Measurements from ENCODE around the gene CTSE.

Gene CTSE

DNA sequence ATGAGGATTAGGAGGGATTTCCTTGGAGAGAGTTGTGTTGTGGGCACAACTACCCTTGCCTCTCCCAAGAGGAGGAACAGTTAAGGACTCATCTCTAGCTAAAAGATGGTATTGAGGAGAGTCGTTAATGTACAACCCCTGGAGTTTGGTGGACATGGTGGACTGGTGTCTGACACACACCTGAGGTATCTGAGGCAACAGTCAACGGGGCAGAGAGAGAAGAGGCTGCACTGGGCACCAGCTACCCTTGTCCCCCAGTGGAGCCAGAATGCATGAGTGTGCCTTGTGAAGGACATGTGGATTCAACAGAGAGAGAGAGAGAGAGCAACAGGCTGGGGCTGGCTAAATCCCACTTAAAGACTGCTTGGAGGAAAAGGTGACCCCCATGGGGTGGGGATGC lies 33.5 kb downstream of the CTSE start:
- no peak for DNase-seq

DNA sequence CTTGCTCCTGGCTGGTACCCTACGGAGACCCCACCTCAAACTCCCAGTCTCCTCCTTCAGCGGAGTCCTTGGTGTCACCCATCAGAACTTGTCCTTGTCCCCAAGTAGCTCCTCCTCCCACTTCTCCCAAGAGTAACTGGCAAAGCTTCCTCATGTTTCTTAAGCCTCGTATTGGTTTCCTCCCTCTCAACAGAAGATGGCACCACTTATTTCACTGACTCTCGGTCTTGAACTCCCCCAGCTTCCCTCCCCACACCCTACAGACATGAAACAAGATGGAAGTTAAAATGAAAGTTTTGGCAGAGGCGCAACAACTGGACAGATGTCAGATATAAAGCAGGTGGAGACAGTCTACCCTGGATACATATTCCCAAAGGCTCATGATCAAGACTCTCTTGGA lies 33.9 kb downstream of the CTSE start:
- DNase-seq: peak in 1 of 3 donors; percentile 23

DNA sequence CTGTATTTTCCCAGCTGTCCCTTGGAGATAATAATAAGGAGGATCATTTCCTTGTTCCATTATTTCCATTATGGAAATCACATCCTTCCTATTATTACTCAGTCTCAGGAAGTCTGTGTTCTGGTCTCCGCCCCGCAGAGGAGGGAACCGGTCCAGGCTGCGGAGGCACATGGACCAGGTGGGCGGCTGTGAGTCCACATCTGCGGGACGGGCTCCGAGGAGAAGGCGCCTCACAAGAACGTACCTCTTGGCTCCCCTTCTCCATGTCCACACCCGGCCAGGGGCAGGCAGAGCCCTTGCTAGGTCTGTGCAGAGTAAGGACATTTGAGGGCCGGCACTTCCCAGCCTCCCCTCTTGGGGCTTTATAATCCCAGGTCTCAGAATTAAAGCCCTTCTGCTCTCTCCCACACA lies 35.1 kb downstream of the CTSE start:
- peak in 1 of 3 donors; percentile 35 for DNase-seq

DNA sequence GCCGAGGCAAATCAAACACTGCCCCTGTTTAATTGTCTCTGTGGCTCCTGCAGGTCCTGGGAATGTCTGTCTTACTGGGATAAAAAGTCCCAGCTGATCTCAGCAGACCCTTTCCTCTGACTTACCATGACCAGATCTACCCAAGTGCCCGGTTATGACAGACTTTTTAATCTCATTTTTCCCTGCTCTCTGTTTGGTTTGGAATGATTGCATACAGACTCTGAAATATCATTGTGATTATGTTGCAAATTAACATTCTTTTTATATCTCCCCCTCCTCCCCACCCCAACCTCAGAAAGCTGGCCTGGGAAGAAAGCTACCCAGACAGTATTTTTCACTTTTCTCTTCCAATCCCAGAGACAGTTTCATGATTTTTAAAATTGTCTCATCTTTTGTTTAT lies 36.8 kb downstream of the CTSE start:
- DNase-seq: peak in 1 of 3 donors; percentile 17

DNA sequence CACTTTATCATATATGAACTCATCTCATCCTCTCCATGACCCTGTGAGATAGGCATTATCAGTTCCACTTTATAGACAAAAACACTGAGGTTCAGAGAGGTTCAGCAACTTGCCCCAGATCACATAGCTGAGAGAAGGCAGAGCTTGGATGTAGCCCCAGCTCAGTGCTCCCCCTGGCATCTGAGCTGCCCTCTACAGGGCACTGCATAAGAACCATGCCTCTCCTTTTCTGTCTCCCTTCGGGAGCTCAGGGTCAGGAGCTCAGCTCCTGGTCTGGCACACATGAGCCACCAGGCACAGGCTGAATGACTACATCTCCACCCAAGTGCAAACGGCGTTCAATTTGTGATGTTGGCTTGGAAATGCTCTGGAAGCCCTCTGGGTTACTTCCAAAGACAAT lies 37.4 kb downstream of the CTSE start:
- peak in 1 of 3 donors; percentile 34 for DNase-seq

DNA sequence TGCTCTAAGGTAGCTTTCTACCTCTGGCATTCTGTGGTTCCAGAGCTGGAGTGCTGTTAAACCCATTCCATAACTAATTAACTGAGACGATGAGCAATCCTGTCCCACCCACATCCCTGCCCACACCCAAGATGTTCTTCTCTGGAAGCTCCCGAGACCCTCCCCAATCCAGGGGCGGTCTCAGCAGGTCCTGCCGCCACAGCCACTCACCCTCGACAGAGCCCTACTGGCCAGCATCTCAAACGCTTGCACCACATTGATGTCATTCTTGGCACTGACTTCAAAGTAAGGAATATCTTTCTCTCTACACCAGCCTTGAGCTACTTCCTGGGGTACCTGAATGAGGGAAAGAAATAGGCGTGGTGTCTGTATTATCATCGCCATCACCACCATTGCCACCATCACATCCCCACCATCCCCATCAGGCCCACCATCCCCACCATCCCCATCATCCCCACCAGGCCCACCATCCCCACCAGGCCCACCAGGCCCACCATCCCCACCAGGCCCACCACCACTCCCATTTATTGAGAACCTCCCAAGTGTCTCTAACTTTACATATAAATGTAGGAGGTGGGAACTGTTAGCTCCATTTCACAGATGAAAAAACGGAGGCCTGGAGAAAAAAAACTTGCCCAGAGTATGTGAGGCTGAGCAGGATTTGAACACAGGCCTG lies 38.2 kb downstream of the CTSE start:
- DNase-seq: peak in 1 of 3 donors; percentile 27

DNA sequence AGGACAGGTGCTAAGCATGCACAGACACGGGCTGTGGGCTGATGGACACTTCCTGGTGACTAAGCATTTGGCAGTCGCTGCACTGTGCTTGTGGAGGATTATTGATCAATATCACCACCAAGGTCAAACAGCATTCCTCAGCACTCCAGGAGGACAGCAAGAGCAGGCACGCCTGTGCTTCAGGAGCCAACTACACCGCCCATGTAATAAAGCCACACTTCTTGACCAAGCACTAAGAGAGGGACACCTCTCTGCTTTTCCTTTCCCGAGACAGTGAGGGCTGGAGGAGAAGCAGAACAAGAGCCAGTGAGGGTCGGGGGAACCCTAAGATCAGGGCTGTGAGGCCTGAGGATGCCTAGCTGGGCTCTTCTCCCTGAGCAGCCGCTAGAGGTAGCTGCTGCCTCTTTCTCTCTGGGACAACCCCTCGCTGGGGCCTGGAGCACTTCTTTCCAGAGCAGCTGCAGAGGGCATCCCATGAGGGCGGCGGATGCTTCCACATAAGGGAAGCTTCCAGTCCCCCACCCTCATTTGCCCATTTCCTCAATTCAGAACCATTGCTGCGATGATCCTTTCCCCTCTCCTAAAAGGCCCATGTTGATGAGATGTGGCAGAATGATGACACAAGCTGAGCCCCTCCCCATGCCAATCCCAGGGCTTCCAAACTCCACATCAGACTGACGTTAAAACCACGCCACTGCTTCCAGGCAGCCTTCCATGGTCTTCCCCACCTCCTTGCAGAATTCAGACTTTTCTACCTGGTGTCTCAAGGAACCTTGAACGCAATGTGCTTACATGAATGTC lies 39.6 kb downstream of the CTSE start:
- DNase-seq: peak; percentile 72 to 79 (median 75)

DNA sequence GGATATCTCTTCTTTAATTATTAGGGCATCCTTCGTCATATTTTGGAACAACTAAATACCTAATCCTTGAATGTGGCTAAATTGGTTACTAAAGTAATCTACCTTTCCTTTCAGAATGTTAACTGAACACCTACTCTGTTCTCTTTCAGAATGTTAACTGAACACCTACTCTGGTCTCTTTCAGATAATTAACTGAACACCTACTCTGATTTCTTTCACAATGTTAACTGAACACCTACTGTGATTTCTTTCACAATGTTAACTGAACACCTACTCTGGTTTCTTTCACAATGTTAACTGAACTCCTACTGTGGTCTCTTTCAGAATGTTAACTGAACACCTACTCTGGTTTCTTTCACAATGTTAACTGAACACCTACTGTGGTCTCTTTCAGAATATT lies 42.4 kb downstream of the CTSE start:
- DNase-seq: peak in 1 of 3 donors; percentile 15

DNA sequence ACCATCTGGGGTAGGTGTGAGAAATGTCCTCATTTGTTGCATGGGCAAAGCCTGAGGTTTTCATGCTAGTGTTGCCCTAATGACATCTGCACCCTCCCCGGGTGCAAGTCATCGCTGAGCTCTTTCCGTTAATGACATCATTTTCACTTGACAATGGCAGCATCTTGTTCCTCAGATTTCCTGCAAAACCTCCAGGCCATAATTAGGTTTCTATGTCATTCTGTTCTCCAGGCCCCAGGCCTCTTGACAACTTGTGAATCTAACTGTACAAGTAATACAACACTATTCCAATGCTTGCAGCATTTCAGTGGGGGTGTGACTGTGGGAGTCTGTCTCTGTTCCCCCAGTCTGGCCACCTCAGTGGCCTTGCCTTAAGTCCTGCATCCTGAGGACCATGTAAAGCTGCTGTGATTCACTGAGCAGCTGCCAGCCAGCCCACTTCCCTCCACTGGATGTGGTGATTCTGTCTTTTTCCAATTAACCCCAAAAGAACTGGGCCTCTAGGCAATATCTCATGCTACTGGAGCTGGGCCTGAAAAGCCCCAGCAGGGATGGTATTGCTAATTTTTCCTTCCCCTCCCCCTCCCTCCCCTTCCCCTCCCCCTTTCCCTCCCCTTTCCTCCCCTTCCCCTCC lies 43.3 kb downstream of the CTSE start:
- DNase-seq: peak; percentile 56 to 65 (median 60)

DNA sequence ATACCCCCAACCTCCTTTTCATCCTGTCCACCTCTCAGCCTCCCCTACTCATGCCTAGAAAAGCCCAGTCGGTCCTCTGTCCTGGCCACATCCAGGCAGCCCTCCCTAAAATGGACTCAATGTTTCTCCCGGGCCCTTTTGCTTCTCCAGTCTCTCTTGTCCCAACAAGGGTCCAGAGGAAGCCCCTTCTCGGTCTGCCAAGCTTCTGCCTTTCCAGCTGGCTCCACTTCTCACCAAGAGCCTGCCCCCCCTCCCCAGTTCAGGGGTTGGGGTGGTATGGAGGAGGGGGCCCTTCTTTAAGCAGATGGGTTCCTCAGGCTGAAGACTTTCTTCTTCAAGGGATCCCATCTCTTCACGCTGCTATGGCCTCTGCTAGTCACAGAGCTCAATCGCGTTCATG lies 44.4 kb downstream of the CTSE start:
- peak in 1 of 3 donors; percentile 17 for DNase-seq

DNA sequence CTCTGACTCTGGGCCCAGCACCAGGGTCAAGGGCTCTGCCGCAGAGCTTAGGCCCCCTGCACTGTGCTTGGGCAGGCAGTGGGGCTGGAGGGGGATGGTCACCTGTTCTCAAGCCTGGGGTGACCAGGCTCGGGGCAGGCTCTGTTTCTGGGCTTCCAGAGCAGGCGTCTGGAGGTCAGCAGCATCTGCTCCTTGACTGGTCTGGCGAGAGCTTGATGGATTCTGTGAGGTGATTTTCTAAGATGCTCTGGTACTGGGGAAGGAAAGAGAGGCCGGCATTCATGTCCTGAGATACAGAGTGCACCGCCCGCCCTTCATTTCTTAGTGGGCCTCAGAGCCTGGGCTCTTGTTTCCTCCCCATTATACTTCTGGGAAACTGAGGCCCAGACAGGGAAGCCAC lies 45.0 kb downstream of the CTSE start:
- peak in 2 of 3 donors; percentile 20 to 21 for DNase-seq

DNA sequence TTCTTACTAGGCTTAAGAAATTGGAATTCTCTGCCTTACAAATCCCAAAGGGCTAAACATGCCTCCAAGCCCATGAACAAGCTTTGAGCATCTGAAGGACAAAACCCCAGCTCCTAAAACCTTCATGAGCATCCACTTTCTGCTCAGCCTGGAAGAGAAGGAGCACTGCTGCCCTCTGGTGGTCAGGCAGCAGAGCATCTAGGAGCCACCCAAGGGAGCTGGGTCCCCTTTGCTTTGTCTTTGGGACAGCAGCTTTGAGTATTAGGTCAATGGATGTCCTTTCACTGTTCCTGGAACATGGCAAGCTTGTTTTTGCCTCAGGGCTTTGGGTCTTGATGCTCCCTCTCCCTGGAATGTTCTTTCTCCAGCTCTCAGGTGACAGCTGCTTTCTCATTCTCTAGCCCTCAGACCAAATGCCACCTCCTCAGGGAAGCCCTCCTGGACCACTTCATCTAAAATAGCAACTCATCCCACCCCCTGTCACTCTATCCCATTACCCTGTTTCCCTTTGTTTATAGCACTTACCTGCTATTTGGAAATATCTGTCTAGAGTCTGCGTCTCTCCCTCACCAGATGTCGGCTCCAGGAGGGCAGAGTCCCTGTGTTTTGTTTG lies 46.2 kb downstream of the CTSE start:
- DNase-seq: peak; percentile 80 to 86 (median 81)

DNA sequence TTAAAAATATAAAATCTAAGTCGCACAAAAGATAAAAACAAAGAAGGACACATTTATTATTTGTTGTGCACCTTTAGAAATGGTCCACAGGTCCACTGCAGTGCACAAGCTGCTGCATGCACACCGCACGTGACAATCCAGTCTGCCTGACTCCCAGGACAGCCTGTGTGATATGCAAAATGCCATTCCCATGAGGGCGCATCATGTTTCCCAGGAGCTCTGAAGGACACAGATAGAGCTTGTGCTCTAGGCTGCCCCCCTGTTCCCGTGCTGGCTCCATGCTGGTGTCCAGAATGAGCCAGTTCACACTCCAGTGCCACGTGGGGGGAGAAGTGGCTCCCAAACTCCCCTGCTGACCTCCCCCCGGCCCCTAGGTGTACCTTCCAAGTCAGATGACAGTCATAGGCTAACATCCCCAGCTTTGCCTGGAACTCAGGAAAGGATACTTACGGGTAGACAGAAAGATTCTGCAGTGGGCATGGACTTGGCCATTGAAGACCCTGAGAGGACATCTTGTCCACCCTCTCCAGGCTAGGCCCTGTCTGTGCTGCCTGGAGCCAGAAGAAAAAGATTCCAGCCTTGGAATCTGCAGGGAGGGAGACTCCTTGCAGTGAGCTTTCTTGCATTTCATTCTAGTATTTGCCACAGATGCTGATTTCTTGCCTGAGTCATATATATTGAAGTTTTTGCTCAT lies 46.8 kb downstream of the CTSE start:
- peak in 2 of 3 donors; percentile 35 to 43 for DNase-seq

DNA sequence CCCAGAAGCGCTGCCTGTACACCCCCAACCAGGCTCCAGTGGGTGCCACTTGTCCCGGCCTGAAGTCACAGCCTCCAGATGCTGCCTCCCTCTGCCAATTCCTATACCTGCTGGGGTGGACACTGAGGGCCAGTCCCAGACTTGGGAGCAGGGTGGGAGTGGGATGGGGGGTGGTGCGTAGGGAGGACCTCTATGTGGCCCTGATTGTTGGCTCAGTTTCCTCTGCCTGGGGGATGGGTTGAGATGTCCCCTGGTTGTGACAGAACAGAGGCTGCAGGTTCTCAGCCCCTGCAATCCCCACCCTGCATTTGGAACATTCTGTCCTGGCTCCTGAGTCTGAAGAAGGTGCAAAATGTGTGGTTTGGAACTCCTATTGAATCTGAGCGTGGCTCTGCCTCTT lies 47.7 kb downstream of the CTSE start:
- no peak for DNase-seq

DNA sequence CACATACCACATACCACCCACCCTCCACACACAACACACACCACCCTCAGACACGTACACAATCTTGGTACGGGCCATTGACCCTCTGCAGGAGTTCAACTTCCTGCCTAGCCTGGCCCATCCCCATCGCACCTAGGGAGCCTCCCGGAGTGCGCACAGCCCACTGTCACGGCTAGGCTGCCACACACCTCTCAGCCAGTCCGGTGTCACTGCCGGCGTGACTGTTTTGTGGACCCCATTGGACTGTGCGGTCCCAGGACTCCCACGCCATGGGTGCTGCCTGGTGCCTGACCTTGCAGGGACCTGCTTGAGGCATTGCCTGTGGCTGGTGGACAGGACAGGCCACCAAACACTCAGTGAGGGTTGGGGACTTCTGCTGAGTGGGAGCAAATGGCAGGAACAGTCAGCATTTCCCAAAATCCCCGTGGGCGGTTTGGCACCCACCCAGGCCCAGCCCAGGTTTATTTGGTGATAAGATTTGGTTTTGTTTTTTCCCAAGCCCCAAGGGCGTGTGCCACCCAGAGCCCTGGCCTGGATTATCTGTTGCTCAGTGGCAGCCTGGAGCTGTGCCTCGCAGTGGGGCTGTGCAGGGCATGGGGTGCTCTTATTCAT lies 48.2 kb downstream of the CTSE start:
- peak; percentile 72 to 82 (median 73) for DNase-seq

DNA sequence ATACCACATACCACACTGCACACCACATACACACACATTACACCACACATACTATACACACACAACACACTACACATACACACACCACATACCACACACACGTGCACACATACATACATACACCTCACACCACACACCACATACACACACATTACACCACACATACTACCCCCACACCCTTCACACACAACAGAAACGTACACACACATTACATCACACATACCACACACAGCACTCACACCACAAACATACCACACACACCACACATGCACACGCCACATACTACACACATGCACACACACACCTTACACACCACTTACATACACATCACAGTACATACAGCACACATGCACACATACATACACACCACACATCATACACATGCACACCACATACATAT lies 49.0 kb downstream of the CTSE start:
- no peak for DNase-seq

DNA sequence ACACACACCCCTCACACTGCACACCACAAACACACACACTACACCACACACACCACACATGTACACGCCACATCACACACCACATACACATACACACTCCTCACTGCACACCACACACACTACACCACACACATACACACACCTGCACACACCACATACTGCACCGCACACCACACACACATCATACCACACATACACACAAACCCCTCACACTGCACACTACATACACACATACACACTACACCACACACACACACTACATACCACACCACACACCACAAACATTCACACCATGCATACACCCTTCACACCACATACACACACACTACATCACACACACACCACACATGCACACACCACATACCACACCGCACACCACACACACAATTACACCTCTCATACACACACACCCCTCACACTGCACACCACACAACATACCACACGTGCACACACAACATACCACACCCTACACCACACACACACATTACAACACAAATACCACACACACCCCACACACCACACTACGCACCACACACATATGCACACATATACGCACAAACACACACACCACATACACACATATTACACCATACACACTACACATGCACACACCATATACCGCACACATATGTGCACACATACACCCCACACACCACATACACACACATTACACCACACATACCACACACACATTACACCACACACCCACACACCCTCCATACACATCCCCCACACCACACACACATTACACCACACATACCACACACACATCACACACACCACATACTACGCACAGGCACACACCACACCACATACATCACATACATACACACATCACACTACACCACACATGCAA lies 50.1 kb downstream of the CTSE start:
- peak in 2 of 3 donors; percentile 10 to 17 for DNase-seq

DNA sequence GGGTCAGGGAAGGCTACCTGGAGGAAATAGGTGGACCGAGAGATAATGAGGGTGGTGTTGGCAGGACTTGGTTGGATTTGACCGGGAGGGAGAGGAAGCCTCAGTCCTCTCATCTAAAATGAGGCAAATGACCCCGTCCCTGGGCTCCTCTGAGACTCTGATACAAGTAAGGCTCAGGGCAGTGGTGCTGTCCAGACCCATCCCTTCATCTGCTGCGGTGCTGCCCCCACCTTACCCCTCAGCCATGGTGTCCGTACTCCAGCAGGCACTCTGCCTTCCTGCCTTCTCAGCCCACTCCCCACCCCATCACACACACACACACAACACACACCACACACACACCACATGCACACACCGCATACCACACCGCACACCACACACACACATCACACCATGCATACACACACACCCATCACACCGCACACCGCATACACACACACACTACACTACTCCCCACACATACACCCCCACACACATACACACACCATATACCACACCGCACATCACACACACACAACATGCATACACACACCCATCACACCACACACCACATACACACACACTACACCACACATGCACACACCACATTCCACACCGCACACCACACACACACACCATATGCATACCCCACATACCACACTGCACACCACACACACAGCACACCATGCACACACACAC lies 51.1 kb downstream of the CTSE start:
- peak in 2 of 3 donors; percentile 21 to 22 for DNase-seq

DNA sequence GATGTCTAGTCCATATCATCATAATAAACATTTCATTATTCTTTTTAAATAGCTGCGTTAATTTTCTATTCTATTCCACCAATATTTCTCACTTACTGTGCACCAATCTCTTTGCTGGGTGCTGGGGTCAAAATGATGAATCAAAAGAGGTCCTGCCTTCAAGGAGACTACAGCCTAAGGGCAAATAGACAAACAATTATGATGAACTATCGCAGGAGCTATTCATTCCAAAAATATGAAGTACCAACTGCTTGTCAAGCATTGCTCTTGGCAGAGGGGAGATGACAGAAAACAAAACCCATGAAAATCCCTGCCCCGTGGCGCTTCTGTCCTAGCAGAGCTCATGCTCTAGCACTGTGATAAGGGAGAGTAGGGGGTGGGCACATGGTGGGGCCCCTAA lies 51.6 kb downstream of the CTSE start:
- DNase-seq: no peak

DNA sequence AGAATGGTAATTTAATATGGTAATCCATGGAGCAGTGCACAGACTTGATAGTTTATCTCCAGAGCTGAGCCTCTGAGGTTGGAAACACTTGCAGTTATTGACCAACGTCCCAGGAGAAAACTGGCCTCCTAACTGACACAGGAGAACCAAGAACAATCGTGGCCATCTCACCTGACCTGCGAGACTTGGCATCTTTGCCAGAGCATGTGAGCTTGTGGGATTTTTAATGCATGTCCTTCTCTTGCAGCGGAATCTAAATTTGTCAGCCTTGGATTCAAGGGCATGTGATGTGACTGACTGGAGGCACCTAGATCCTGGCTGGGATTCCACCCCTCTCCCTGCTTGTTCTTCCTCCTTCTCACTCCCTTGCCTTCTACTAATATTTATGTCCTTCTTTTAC lies 52.6 kb downstream of the CTSE start:
- DNase-seq: no peak

DNA sequence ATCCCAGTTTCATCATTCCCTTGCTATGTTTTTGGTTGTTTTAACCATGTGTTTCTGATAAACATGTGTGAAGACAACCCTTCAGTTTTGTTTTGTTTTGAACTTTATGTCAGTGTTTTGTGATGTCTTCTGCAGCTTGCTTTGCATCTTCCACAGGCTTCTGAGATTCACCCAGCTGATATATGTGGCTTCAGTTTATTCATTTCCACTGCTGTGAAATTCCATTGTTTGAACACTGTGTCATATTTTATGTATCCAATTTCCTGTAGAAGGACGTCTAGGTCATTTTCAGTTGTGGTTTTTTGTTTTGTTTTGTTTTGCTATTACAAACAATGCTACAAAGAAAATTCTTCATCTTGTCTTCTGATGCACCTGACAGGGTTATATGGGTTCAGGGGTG lies 53.2 kb downstream of the CTSE start:
- DNase-seq: peak in 1 of 3 donors; percentile 17

Data from suppressor macrophage treated with lipopolysaccharide for 1 hour (primary cell).